ENCODE measurements around the gene UBAC1.

UBAC1 gene

DNA sequence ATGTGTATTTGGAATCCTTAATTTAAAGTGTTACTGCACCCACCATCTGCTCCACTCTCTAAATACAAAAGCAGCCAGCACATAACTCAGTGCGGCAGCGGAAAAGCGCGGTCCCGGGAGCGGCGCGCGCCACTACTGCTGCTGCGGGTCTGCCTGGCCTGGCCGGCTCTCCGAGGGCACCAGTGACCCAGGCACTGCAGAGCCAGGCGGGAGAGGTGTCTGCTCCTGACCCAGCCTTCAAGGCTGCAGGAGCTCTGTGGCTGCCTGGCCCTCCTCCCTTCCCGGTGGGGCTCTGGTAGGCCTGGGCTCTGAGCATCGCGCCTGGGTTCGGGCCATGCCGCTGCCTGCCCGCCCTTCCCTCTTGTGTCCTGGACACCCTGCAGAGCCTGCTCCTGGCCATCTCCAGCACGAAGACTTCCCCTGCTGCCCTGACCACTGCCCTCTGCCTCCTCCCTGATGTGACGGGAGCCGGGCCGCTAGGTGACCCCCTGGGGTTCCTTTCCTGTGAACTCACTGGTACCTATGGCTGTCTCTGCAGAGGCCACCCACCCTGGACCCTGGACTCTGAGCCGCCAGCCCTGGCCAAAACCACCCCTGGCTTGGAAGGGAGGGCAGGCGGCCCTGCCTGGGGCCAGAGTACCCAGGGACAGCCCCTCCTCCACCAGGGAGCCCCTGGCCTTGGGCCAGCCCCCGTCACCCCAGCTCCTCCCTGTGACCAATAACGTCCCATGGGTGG, 32.8 kb upstream of the UBAC1 start:
- no peak for DNase-seq (ENCODE audit: low spot score)

DNA sequence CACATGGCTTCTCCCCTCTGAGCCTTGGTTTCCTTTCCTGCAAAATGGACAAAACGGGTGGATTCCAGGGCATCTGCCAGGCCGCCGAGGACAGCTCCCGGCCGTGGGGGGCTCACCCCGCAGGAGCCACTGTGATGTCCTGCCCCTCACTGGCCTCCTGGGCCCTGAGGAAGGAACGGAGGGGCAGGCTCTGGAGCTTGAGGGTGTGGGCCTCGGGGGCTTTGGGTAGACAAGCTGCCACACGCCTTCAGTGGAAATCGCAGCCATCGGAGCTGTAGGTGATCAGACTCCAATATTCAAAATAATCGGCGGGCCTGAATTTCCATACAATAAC, 32.2 kb upstream of the UBAC1 start:
- no peak for DNase-seq (ENCODE audit: low spot score)

DNA sequence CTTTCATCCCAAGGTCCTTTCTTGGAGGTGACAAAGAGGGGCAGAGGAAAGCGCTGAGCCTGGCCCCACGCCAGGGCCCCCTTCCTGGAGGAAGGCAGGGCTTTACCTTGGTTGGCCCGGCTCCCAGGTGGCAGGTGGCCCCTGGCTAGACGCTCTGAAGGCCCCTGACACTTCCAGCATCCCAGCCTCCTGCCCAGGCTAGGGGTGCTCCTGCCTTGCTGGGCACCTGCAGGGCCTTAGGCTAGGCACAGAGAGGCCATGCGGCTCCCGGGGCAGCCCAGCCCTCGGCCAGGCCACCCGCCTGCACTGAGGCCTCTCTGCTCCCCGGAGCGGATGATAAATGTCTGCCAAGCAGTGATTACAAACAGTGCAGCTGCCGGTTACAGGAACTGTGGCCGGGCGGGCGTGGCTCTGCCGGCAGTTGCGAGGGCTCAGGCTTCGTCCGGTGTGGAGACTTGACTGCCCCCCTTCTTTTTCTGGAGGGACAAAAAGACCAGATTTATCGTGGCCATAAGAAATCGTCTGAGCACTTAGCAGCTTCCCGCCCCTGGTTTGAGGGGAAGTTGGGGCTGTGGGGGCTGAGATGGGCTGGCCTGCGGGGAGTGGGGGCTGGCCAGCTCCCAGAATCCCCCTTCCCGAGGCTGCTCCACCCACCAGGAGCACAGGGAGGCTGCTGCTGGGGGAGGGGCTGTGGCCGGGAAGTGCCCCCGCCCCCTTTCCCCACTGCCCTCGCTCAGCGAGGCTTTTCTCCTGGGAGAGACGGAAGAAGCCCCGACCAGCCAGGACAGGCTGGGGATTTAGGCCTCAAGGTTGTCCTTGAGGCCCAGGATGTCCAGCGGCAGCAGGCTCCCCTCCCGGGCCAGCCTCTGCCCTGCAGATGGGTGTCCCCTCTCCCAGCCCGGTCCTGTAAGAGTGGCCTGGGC, 31.6 kb upstream of the UBAC1 start:
- DNase-seq (ENCODE audit: low spot score), result no peak

- no peak for DNase-seq (ENCODE audit: low spot score)
These were observed 30.6 kb upstream of the UBAC1 start for GRCh38 chr9:135991771-135992170.

DNA sequence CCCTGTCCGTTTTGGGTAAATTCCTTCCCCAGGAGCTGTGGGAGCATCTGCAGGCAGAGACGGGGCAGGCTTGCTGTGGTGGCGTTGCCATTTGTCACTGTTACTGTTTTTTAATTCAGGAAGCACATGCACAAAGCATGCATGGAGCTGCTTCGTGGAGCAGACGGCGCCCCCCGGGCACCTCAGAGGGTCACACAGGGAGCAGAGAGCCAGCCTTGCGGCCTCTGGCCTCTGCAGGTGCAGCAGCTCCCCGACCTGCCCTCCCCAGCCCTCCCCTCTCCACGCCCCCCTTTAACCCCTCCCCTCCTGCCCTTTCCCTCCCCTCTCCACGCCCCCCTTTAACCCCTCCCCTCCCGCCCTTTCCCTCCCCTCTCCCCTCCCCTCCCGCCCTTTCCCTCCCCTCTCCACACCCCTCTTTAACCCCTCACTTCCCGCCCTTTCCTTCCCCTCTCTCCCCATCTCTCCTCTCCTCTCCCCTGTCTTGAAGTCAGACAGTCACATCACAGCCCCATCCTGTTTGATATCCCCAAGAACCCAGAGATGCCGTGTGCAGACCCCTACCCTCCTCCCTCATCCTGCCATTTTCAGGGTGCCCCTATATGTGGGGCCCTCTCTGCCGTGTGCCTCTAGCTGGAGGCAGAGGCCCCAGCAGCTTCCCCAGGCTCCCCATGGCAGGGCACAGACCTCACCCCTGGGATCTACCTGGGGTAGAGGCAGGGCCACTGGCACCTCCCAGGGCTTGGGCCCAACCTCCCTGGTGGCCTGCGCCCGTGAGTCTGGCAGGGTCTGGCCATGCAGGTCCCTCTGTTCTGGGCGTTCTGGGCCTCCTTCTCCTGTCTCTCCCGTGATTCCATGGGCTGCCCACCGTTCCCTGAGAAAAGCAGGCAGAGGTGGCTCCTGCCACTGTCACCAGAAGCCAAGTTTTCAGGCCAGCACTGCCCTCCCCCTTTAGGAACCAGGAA, 29.6 kb upstream of the UBAC1 start:
- no peak for DNase-seq (ENCODE audit: low spot score)

- DNase-seq (ENCODE audit: low spot score), result no peak
These were observed 28.7 kb upstream of the UBAC1 start for GRCh38 chr9:135989722-135990467.

- DNase-seq (ENCODE audit: low spot score), result no peak
These were observed 28.0 kb upstream of the UBAC1 start for GRCh38 chr9:135989157-135989556.

DNA sequence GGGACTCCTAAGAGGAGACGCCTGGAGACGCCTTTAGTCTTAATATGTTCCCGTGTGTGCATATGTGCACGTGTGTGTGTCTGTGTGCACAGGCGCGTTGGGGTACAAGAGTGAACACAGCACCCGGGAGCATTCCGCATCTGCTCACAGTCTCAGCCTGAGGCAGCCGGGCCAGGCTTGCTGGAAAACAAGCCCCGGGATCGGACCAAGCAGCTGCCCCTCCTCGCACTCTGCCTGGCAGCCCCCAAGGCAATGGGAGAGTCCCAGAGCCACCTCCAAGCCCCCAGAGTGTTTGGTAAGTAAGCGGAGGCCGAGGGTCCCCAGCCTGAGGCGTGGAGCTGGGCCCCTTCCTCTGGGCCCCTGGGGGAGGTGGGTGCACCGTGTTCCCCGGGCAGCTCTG, 27.3 kb upstream of the UBAC1 start:
- no peak for DNase-seq (ENCODE audit: low spot score)

GRCh38 chr9:135987838-135988404, 26.7 kb upstream of the UBAC1 start:
- no peak for DNase-seq (ENCODE audit: low spot score)

GRCh38 chr9:135986605-135987004, 25.4 kb upstream of the UBAC1 start:
- DNase-seq (ENCODE audit: low spot score), result no peak

DNA sequence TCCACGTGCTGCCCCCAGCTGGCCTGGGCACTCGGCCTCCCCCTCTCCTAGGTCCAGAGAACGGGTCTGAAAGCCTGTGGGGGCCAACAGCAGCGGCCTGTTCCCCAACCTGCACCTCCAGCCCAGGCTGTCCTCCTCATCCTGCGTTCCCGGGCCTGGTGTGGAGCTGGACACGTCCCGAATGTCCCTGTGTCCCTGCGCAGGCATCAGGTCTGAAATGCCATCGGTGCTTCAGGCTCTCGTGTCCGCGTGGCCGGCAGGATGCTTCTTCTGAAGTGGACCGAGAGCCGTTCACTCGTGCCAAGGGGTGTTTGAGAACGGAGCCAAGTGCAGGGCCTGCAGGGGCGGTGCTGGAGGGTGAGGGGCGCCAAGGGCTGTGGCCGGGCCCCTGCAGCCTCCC, 24.7 kb upstream of the UBAC1 start:
- DNase-seq (ENCODE audit: low spot score), result no peak

- no peak for DNase-seq (ENCODE audit: low spot score)
These were observed 24.2 kb upstream of the UBAC1 start for GRCh38 chr9:135985459-135985774.

- no peak for DNase-seq (ENCODE audit: low spot score)
These were observed 23.0 kb upstream of the UBAC1 start for GRCh38 chr9:135984072-135984710.

DNA sequence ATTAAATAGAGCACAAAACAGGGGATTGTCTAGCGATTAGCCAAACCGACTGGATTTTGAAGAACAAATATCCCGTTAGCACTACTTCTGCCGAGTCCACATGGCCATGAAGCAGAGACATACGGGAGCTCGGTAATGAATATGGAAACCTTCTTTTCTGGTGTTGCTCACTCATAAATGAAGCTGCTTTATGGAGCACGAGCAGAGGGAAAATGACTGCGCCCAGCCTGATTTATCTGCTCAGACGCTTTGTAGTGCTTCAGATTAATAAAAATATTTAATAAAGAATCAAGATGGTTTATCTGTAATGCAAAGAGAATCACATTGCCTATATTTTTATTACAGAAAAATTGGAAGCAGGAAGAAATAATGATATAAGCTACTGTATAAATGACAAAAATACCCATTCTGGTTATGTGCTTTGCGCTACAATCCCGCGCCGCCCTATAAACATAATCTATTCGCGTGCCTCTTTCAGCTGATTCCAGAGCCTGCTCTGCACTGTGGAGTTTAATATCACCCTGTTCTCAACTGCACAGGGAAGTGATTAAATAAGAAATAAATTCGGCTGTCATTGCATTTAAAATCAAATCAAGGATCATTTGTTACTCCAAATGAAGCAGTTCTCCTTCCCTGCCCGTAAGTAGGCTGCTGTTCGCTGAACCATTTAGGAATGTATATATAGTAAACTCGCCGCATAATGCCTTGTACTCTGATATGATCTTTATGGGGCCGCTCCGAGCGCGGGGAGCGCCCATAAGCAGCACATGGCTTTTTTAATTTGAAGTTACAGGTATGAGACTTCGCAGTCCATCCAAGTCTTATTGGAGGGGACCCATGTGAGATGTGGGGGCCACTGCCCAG, 22.3 kb upstream of the UBAC1 start:
- no peak for DNase-seq (ENCODE audit: low spot score)

GRCh38 chr9:135982499-135983207, 21.5 kb upstream of the UBAC1 start:
- DNase-seq (ENCODE audit: low spot score), result no peak

DNA sequence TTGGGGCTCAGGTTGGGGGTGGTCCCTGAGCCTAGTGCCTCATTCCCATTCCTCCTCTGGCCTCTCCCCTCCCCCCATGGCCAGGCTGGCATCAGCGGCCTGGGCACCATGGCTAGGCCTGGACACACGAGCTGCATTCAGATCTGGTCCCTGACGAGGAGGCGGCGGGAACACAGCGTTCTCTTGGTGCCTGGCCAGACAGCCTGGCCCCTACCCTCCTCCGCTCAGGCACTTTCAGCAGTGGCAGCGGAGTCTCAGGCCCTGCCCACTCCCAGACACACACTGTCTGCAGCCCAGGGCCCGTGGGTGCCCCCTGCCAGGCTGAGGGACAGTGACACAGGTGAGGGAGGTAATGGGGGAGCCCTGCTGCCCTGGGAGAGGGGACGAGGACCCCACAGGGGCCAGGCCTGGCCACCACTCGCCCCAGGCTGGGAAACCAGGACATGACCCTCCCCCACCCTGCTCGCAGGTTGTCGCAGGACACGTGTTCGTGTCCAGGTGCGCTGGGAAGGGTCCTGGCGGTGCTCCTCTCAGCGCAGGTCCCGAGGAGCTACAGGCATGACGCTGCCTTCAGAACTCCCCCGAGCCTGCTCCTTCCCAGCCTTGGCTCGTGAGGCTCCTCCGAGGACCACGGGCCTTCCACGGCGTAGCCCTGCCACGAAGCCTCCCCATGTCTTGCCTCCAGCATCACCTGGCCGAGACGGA, 19.9 kb upstream of the UBAC1 start:
- peak; percentile 74 for DNase-seq (ENCODE audit: low spot score)

DNA sequence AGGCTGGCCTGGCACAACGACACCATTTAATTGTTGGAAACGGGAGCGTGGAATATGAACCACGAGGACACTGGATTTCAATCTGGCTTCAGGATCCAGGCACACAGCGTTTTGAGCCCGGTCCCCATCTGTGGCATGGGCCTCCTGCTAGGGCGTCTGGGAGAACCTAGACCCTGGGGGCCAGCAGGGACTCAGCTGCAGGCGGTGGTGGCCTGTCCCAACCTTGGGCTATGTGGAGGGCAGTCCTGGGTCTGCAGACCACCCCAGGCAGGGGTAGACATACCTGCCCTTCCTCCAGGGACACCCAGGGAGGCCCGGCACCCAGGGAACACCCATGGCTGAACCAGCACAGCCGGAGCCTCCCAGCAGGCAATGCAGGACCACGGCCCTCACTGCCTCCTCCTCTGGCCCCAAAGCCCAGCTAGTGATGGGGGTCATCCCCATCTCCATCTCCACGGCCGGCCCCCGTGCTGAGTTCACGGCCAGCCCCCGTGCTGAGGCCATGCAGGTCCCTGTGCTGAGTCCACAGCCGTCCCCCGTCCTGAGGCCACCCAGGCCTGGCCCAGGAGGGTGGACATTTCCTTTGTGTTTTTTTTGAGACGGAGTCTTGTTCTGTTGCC, 18.5 kb upstream of the UBAC1 start:
- DNase-seq (ENCODE audit: low spot score), result no peak
